Activated CD8-positive, alpha-beta memory T cell treated with anti-CD3 and anti-CD28 coated beads for 24 hours (primary cell): Measurements from ENCODE around the gene FOXO6.

Experiments
- DNase-seq: peaks from one replicate; pipeline ENCODE4 v3.0.0-alpha.2; 2020

Gene FOXO6

DNA sequence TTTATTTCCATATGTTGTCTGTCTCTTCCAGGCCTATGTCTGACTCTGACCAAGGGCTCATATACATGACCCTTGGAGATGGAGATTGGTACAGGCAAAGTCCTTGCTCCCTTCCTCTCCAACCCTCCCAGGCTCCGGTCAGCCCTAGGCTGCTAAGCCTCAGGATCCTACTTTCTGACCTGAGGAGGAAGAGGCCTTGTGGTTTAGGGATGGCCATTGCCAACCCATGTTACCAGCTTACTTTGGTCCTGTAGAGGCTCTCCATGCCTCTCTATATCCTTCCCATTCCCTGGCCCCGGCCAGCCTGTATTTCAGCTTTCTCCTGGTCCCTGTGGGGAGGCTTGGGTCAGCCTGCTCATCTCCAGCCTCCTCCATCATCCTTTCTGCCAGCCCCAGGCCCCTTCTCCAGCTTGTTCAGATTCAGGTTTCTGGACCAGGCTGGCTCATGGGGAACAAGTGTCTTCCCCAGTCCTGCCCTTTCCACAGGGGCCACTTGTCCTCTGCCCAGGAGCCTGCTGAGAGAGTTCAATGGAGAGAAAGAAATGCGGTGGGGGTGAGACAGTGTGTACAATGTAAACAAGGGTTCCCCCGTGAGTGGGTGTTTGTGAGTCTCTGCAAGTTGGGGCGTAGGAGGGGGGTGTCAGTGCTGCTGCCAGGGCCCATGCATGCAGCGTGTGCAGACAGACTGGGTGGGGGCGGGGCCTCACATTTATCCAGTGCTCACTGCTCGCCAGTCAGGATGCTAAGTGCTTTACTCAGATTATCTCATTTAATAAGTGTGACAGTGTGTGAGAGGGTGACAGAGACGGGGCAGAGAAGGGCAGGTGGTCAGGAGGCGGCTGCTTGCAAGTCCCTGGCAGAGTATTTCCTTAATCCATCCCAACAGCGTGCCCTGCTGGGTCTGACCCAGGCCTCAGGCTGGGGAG lies 31.3 kb upstream of the FOXO6 start:
- DNase-seq = peak; percentile 26

DNA sequence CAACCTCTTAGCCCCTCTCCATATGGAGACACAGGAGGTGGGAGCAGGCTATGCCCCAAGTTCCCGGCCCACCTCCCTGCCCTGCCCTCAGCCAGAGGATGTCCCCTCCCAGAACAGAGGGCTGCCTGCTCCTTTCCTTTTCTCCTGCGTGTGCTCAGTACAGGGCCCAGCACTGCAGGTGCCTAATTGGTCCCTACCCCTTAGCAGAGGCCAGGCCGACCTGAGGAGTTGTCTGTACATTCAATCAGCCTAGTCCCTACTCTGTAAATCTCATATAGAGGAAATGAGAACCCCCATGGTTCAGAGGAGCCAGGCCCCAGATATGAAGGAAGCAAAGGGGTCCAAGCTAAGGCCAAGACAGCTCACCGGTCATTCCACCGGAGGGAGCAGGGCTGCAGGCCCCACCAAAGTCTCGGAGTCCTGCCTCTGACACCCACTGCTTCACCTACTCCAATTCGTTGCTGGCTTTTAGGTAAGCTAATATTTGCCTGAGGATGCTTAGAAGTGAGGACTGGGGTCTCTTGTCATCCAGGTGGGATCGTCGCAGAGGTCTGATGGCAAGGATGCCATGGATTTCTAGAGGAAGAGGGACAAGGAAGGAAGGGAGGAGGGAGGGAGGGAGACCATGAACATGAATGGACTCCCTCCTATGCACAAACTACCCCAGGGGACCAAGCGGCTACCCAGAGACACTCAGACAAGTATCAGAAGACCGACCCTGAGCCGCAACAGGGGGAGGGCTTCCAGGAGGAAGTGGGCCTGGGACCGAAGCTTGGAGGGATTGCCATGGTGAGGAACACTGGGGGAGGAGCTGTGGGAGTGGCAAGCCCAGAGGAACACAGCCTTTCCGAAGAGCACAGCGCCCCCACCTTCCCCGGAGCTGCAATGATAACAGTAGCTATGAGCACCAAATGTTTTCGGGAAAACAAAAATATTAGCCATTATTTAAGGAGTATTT lies 30.4 kb upstream of the FOXO6 start:
- DNase-seq = peak; percentile 42

DNA sequence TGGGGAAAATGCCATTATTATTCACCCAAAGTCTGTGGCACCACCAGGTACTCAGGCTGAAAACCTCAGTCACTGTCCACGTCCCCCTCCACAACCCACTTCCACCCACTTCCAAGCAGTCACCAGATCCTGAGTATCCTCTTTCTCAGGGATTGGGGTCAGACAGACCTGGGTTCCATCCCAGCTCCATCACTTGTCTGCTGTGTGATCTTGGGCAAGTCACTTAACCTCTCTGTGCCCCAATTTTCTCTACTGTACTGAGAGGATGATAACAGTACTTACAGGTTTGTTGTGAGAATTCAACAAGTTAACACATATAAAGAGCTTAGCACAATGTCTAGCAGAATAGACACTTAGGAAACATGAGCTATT lies 29.7 kb upstream of the FOXO6 start:
- DNase-seq = no peak

DNA sequence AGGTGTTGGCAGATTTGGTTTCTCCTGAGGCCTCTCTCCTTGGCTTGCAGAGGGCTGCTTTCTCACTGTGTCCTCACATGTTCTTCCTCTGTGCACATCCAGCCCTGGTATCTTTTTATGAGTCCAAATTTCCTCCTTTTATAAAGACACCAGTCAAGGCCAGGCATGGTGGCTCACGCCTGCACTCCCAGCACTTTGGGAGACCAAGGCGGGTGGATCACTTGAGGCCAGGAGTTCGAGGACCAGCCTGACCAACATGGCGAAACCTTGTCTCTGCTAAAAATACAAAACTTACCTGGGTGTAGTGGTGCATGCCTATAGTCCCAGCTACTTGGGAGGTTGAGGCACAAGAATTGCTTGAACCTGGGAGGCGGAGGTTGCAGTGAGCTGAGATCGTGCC lies 29.1 kb upstream of the FOXO6 start:
- DNase-seq = peak; percentile 30

DNA sequence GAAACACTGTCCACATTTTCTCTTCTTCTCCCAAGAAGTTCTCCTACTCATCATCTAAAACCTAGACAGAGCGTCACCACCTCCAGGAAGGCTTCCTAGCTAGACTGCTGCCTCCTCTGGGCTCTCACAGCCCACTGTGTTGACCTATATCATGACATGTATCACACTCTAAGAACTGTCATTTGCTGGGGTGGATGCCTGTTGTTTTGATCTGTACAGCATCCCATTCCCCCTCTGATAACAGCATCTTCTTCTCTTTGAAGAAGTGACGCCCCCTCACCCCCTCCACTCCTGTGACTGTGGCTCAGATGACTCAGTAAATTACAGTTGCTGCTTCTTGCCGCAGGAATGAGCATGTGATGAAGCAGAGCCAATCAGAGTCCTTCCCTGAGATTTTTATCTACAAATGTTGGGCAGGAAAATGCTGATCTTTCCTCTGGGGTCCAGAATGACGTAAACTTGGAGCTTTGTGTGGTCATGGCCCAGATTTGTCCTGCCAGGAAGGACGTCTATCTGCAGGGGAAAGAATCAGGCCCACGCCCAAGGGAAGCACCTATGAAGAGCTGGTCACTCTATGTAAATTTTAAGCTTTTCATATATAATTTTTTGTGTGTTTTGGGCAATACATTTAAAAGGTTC lies 28.0 kb upstream of the FOXO6 start:
- peak; percentile 50 for DNase-seq

DNA sequence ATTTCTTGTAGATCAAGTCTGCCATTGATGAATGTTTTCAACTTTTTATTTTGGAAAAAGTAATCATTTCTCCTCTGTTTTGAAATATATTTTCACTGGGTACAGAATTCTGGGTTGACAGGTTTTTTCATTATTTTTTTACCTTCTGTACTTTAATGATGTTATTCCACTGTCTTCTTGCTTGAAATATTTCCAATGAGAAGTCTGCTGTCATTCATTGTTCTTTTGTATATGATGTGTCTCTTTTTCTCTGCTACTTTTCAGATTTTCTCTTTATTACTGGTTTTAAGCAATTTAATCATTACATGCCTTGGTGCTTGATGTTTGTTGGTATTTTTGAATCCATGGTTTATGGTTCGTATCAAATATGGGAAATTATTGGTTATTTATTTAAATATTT lies 22.4 kb upstream of the FOXO6 start:
- DNase-seq = no peak

DNA sequence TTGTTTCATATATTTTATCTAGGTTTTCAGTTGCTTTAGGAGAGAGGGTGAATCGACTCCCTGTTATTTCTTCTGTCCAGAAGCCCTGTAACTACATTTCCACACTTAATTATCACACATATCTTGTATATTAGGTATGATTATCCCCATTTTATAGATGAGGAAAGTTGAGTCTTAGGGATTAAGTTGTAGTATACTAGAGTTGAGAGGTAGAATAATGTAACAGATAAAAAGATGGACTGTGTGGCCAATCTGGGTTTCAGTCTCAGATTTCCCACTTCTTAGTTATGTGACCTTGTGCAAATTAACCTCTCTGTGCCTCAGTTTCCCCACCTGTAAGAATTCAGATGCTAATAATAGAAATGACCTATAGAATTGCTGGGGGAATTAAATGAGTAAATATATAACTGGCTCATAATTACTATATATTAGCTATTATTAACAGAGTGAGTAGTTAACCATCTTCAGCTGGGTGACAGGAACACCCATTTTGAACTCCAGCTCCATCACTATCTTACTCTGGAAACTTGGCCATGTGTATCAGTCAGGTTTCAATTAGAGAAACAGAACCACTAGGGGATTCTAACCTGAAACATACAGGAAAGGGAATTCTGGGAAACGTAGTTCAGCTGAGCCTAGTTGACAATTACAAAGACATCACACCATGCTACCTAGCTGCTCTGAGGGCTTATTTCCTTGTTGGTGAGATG lies 20.4 kb upstream of the FOXO6 start:
- DNase-seq = no peak

DNA sequence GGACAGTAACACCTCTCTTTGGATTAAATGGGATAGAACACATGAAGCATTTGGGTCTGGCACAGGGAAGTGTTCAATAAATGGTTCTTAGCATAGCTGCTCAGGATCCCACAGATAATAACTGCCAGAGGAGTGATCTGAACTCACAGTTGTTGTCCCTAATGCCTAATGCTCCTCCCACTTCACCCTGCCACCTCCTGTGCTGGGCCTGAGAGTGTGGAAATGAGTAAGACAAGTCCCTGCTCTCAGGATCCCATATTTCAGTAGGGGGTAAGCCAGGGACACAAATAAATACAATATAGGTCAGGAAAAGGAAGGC lies 19.9 kb upstream of the FOXO6 start:
- no peak for DNase-seq

DNA sequence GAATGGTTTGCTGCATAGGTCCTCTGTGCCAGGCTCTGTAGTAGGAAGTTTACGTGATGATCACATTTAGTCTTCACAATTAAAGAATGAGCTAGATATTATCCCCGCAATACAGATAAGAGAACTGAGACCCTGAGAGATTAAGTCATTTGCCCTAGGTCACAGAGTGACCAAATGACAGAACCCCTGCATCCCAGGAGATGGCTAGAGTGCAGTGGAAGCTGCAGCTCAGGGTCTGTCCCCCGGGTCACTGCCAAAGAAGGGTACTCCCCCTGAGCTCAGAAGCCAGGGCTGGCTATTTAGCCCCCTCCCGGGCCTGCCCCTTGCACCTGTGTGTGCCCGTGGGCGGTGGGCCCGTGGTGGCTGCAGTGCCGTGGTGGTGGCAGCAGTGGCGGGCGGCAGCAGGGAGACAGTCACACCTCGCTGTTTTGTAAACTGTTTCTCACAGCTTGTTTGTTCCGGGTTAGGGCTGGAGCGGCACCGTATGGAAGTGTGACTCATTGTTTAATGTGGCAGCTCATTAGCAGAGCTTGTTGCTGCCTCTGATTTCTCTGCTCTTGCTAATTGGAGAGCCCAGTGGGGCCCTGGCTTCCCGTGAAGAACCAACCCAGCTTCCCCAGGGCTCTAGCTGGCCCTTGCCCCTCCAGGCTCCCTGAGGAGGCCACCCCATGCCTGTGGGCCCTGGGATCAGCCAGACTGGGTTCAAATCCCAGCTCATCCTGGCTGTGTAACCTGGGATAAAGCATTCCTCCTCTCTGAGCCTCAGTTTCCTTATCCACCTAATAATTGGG lies 19.3 kb upstream of the FOXO6 start:
- peak; percentile 46 for DNase-seq

DNA sequence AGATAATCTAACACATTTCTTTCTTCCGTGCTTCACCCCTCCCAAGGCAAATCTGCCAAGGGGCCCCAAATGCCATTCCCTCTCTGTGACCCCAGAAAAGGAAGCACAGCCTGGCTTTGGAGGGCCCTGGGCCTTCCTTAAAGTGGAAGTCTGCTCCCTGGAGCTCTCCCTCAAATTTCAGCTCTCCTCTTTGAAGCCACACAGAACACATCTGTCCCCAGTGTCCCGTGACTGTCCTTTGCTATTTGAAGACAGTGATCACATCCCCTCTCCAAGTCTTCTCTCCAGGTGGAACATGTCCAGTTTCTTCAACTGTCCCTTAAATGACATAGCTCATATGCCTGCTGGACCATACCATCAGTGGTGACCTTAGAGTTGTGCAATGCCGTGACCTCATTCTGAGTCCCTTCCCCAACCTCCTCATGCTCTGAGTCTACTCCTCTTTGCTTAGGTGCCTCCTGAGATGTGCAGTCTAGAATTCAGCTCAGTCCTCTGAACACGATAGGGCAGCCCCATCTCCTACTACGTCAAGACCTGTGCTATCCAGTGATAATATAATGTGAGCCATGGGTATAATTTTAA lies 18.4 kb upstream of the FOXO6 start:
- DNase-seq = peak; percentile 38

DNA sequence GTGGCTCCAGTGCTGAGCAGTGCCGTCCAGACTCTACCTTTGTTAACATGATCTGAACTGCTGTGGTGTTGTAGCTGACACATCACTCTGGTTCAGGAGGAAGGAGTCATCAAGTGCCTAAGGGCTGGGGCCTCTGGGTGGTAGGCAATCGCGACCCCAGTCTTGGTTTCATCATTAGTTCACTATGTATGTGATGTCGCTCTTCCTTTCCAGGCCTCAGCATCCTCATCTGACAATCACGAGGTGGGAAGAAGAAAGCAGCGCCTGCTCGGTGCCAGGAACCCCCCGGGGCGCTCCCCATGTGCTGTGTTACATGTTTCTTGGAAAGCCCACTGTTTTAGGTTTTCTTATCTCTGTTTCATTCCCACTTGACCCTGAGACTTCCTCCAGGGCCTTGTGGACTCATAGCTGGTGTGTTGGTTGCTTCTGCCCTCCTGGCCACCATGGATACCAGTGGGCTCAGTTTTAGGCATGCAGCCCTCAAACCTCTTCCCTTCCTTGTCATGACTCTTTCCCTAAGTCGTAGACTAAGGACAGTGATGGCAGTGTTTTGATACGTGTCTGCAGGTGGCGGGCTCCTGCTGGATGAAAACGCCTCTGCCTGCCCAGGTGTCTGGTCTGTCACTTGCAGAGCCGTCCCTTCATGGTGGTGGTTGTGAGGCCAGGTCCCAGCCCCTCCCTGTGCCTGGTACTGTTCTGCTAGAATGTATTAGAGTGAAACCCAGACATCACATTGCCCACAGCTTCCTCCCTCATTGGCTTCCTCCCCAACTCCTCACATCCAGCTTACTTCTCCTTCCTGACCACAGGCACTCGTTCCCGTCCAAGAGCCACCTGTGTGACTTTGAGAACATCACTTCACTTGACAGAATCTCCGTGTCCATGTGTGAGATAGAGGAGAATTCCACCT lies 17.2 kb upstream of the FOXO6 start:
- peak; percentile 48 for DNase-seq

DNA sequence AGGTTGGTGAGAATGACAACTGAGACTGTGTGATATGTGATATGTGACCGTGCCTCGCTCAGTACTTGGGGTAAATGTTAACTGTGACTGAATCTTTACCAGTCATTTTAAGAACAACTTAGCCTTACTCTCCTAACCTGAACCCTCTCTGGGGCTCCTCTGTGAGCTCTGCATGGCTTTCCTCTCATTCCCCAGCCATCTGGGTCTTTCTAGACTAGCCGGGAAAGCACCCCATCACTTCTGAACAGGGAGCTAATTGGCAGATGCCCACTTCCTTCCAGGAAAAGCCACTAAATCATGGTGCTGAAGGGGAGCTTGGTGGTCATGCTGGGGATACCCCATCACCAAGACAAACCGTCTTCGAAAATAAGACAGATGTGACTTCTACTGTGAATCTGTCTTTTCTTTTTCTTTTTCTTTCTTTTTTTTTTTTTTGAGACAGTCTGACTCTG lies 16.5 kb upstream of the FOXO6 start:
- peak; percentile 53 for DNase-seq

DNA sequence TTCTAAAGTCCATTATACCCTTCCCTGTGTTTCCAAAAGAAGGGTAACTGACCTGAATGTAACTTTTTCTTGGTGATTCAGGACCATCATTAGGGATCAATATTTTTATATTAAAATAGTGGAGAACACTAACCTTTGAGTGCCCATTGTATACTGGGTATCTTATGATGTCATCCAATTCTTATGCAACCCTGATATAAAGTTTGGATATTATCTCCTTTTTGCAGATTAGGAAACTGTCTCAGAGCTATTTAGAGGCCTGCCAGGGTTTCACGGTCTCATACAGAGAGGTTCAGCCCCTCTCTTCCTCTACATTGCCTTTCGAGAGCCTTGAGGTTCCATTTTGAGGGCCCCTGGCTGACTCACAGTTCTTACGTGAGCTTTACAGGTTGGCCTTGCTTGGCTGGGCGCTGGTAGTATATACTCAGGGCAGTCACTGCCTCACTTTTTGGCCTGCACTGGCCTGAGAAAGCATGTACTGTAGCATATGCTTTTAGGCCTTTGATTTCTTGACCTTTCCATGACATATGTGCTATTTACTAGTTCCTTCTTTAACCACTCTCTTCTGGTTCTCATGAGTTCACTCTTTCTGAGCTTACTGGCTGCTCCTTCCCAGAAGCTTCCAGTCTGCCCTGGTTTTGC lies 15.7 kb upstream of the FOXO6 start:
- DNase-seq = peak; percentile 21

DNA sequence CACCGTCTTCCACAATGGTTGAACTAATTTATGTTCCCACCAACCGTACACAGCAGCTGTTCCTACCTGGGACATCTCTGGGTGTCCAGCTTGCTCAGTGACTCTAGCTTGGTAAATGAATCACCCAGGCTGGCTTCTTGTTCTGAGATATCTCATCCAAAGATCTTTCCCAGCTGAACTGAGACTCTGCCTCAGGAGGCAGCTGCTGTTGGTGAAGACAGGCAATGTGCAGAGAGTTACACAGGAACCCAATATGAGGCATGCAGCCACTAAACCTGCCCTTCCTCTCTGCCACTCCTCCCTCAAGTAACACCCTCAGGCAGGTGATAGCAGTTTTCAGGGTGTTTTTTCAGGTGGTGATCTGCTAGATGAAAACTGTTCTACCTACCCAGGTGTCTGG lies 14.0 kb upstream of the FOXO6 start:
- DNase-seq = peak; percentile 15

DNA sequence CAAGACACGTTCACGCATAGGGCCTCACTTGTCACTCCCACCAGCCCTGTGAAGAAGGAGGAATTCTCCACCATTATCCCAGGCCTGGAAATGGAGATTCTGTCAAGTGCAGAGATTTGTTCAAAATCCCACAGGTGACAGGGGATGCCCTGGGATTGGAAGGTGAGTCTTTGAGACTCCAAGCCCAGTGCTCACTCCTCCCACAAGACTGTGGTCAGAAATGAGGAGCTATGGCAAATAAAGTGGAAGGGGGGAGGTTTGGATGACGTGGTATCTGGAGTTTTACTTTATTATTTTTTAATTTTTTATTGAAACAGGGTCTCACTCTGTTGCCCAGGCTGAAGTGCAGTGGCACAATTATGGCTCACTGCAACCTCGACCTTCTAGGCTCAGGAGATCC lies 12.8 kb upstream of the FOXO6 start:
- no peak for DNase-seq

DNA sequence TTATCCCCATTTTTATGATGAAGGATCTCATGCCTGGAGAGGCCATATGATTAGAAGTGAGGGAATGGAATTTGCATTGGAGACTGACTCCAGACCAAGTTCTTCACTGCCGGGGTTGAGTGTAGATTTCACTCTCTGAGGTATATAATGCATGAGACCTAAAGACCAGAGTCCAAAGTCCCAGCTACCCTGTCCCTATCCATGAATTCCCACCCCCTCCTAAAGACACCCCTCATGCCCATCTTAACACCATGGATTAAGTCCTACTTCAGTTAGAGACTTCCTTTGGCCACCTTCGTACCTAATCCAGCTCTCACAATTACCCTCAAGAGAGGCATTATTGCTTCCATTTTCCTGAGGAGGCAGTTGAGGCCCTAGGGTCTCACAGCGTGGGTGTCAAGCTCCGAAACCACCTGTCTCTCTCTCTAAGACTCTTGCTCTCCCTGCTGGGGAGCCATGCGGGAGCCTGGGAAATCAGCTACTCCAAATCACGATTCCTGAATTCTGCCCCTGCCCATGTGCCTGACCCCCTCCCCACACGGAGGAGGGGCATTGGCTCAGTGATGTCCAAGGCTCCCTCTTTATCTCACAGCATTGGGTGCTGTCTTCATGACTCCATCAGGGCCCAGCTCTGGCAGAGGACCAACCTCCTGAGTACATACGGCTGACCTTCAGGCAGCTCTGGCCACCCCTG lies 11.7 kb upstream of the FOXO6 start:
- DNase-seq = peak; percentile 38

DNA sequence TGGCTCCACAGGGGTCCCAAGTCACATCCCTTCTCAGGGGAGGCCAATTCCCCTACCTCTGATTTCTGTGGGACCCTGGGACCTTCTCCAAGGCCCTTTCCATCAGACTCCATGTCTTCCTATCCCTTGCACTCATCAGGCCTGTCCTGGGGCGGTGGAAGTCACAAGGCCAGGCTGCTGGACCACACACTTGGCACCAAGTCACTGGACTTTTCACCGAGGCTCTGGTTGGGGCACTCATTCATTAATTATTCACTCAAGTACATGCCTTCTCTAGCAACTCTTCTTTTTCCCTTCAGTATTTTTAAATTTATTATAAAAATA lies 11.2 kb upstream of the FOXO6 start:
- no peak for DNase-seq

DNA sequence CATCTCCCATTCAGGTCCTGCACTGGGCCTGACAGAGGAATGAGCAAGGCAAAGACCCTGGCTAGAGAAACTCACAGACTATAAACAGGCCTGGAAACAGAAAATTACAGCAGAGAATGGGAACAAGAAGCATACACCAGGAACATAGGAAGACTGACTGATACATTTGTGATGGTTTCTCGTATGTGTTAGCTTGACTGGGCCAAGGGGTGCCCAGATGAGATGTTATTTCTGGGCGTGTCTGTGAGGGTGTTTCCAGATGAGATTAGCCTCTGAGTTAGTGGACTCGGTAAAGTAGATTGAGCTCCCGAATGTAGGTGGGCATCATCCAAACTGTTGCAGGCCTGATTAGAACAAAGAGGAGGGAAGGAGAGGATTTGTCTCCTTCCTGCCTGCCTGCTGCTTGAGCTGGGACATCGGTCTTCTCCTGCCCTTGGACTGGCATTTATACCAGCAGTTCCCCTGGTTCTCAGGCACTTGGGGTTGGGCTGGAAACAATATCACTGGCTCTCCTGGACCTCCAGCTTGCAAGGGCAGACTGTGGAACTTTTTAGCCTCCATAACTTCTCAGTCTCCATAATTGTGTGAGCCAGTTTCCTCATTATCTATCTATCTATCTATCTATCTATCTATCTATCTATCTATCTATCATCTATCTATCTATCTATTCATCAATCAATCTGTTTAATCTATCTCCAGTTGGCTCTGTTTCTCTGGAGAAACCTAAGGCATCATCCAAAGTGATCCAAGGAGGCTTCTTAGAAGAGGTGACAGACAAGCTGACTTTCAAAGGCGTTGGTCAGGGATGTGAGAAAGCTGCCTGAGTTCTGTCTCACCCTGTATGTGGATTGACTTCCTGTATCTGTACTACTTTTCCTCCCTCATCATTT lies 9.7 kb upstream of the FOXO6 start:
- DNase-seq = peak; percentile 19
